A673 (cell line): Measurements from ENCODE around the gene FLNC. TPM values are rescaled to one million over a fixed set of nuclear protein-coding genes. Genes with fewer than 3 reads are reported as not detected.

Experiments used
- BruUV-seq: library from RNA; stranded (reverse); fragments of 400-500 nt; replicated peaks from 2 replicates; lab custom pipeline; 2021; lab: Mats Ljungman, UMichigan
- CTCF ChIA-PET: fragments of 300-600 bp; sonication (Branson Sonifier 250); formaldehyde crosslinking; loops from one replicate; lab custom pipeline; 2022; ENCODE audit warnings: antibody characterized with exemption; lab: Charles Lee
- POLR2A ChIA-PET: fragments of 300-600 bp; sonication (Branson Sonifier 250); formaldehyde crosslinking; loops from one replicate; lab custom pipeline; 2022; ENCODE audit warnings: antibody characterized with exemption; ENCODE audit not compliant: low non-redundant PET; lab: Charles Lee
- DNase-seq: peaks from one replicate; pipeline ENCODE4 v3.0.0-alpha.2; 2015; ENCODE audit warnings: low spot score
- H3K27ac ChIP-seq: fragments of 200-600 bp; sonication (generic); 2 replicates; pipeline ENCODE4 v1.5.1; 2016; ENCODE audit warnings: mixed run types, low read depth, mild to moderate bottlenecking, mixed read lengths, antibody characterized with exemption, low read length; ENCODE audit not compliant: poor library complexity, severe bottlenecking
- H3K27me3 ChIP-seq: fragments of 200-600 bp; sonication (generic); replicated peaks from 2 replicates; pipeline ENCODE4 v1.6.1; 2017; ENCODE audit warnings: mixed run types, low read depth, mild to moderate bottlenecking, mixed read lengths, antibody characterized with exemption, low read length; ENCODE audit not compliant: insufficient read depth, poor library complexity
- H3K36me3 ChIP-seq: fragments of 200-600 bp; sonication (generic); 2 replicates; pipeline ENCODE4 v1.6.1; 2016; ENCODE audit warnings: mixed run types, mild to moderate bottlenecking, mixed read lengths, antibody characterized with exemption, low read length; ENCODE audit not compliant: insufficient read depth, poor library complexity, severe bottlenecking
- H3K4me1 ChIP-seq: fragments of 200-600 bp; sonication (generic); 2 replicates; pipeline ENCODE4 v1.6.1; 2017; ENCODE audit warnings: mixed run types, mild to moderate bottlenecking, mixed read lengths, antibody characterized with exemption, low read length; ENCODE audit not compliant: insufficient read depth, poor library complexity, severe bottlenecking
- H3K4me3 ChIP-seq: fragments of 200-600 bp; sonication (generic); 2 replicates; pipeline ENCODE4 v1.5.1; 2016; ENCODE audit warnings: low read depth, mixed run types, mild to moderate bottlenecking, mixed read lengths, low read length; ENCODE audit not compliant: poor library complexity, severe bottlenecking
- H3K9me3 ChIP-seq: fragments of 200-600 bp; sonication (generic); 2 replicates; pipeline ENCODE4 v1.6.1; 2016; ENCODE audit warnings: mixed run types, low read depth, mild to moderate bottlenecking, mixed read lengths, antibody characterized with exemption, low read length; ENCODE audit not compliant: poor library complexity, severe bottlenecking
- EZH2 ChIP-seq: fragments of 200-600 bp; sonication (generic); IDR thresholded peaks from 2 replicates; pipeline ENCODE4 v1.6.1; 2017; ENCODE audit warnings: borderline replicate concordance, low read depth, mild to moderate bottlenecking, mixed read lengths, antibody characterized with exemption, low read length; ENCODE audit not compliant: poor library complexity, severe bottlenecking
- intact Hi-C: fragments of 100-400 bp; cut with micrococcal nuclease; formaldehyde crosslinking; loops from one replicate; pipeline ENCODE4 v1.10.0; 2022; ENCODE audit not compliant: unreplicated experiment
- total RNA-seq: library from RNA; stranded (reverse); gene quantifications from 2 replicates; pipeline ENCODE4 v1.2.3, GENCODE V29; 2021
- TF ChIP-seq, protein P1 (sequence below): fragments of 300-800, 200-600 bp; sonication (generic); conservative IDR thresholded peaks from 2 replicates; pipeline ENCODE4 v1.5.1; 2017; ENCODE audit warnings: low read depth, mild to moderate bottlenecking, antibody characterized with exemption, low read length, moderate library complexity, mixed read lengths

Gene FLNC
- total RNA-seq, 1 experiment from 2014 or later: 6.5 TPM

DNA sequence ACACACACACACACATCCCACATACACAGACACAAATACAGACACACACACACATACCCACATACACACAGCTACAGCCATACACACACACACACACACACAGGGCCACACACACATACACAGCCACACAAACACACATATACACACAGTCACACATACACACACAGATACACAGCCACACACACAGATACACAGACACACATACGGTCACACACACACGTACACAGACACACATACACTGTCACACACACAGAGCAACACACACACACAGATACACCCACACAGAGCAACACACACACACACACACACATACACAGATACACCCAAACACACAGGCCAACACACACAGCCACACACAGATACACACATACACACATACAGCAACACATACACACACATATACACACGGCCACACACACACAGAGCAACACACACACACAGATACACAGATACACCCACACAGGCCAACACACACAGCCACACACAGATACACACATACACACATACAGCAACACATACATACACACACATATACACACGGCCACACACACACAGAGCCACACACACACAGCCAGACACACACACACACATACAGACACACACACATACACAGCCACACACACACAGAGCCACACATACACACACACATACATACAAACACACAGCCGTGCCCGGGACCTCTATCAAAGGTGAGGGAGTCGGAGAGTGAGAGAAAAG is 58.0 kb downstream of the FLNC start:
- intact Hi-C loops: loop anchor here (10.0 kb wide), 1 partner anchor 93 kb away; the partner anchor contains the start of gene CCDC136
- TF ChIP-seq, protein P1, sequence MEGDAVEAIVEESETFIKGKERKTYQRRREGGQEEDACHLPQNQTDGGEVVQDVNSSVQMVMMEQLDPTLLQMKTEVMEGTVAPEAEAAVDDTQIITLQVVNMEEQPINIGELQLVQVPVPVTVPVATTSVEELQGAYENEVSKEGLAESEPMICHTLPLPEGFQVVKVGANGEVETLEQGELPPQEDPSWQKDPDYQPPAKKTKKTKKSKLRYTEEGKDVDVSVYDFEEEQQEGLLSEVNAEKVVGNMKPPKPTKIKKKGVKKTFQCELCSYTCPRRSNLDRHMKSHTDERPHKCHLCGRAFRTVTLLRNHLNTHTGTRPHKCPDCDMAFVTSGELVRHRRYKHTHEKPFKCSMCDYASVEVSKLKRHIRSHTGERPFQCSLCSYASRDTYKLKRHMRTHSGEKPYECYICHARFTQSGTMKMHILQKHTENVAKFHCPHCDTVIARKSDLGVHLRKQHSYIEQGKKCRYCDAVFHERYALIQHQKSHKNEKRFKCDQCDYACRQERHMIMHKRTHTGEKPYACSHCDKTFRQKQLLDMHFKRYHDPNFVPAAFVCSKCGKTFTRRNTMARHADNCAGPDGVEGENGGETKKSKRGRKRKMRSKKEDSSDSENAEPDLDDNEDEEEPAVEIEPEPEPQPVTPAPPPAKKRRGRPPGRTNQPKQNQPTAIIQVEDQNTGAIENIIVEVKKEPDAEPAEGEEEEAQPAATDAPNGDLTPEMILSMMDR: no peak
- no peak for TF ChIP-seq EZH2
- Histone ChIP-seq H3K27me3 (peaks cover 21% of the 10 kb centered on the region), H3K9me3 (no peaks in the 10 kb centered on the region), H3K27ac (no peak overlapping the region), H3K4me3 (no peak overlapping the region), H3K4me1 (no peaks in the 10 kb centered on the region), H3K36me3 (no peaks in the 10 kb centered on the region)
- POLR2A ChIA-PET: no interaction called here
- CTCF ChIA-PET: no interaction called here
- DNase-seq: no peak
- BruUV-seq: no TSS peak

GRCh38 chr7:128888756-128889095 is 58.5 kb downstream of the FLNC start:
- Histone ChIP-seq H3K36me3 (no peaks in the 10 kb centered on the region), H3K27ac (no peak overlapping the region), H3K4me1 (no peaks in the 10 kb centered on the region), H3K27me3 (peaks cover 21% of the 10 kb centered on the region), H3K9me3 (no peaks in the 10 kb centered on the region), H3K4me3 (no peak overlapping the region)
- BruUV-seq: no TSS peak
- no peak for TF ChIP-seq EZH2
- TF ChIP-seq, protein P1: no peak
- intact Hi-C loops: loop anchor here (10.0 kb wide), 1 partner anchor 94 kb away; the partner anchor contains the start of gene CCDC136
- DNase-seq: no peak
- ChIA-PET CTCF (no interaction called here), POLR2A (no interaction called here)

- no peaks in the 10 kb centered on the region for H3K4me1 ChIP-seq
- H3K27ac ChIP-seq: no peak overlapping the region
- H3K9me3 ChIP-seq: no peaks in the 10 kb centered on the region
- no peaks in the 10 kb centered on the region for H3K36me3 ChIP-seq
- ChIA-PET CTCF (no interaction called here), POLR2A (no interaction called here)
- no peak overlapping the region for H3K4me3 ChIP-seq
- TF ChIP-seq, protein P1: no peak
- no peak for TF ChIP-seq EZH2
- peaks cover 21% of the 10 kb centered on the region for H3K27me3 ChIP-seq
- intact Hi-C loops: loop anchor here (10.0 kb wide), 1 partner anchor 94 kb away; the partner anchor contains the start of gene CCDC136
- DNase-seq: no peak
- no TSS peak for BruUV-seq
These were observed 58.9 kb downstream of the FLNC start for GRCh38 chr7:128889121-128889520.
